Measurements from ENCODE around the gene NPAS3. TPM values are rescaled to one million over a fixed set of nuclear protein-coding genes. Genes with fewer than 3 reads are reported as not detected.

NPAS3 gene
- total RNA-seq, 3 donors from 2014 or later, result 0.96 to 4.0 (median 2.0) TPM

- Histone ChIP-seq H3K9me3 (no peaks in the 10 kb centered on the region), H3K27ac (no peak overlapping the region), H3K4me1 (no peaks in the 10 kb centered on the region), H3K27me3 (no peaks in the 10 kb centered on the region), H3K36me3 (no peaks in the 10 kb centered on the region), H3K4me3 (no peak overlapping the region)
- DNase-seq (ENCODE audit: low spot score in 2 of 2), result no peak
- TF ChIP-seq, protein P1, sequence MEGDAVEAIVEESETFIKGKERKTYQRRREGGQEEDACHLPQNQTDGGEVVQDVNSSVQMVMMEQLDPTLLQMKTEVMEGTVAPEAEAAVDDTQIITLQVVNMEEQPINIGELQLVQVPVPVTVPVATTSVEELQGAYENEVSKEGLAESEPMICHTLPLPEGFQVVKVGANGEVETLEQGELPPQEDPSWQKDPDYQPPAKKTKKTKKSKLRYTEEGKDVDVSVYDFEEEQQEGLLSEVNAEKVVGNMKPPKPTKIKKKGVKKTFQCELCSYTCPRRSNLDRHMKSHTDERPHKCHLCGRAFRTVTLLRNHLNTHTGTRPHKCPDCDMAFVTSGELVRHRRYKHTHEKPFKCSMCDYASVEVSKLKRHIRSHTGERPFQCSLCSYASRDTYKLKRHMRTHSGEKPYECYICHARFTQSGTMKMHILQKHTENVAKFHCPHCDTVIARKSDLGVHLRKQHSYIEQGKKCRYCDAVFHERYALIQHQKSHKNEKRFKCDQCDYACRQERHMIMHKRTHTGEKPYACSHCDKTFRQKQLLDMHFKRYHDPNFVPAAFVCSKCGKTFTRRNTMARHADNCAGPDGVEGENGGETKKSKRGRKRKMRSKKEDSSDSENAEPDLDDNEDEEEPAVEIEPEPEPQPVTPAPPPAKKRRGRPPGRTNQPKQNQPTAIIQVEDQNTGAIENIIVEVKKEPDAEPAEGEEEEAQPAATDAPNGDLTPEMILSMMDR (IDR thresholded peaks at IDR 0.05), result no peak
- TF ChIP-seq POLR2A (IDR thresholded peaks at IDR 0.05) (no peak), POLR2AphosphoS5 (IDR thresholded peaks at IDR 0.05) (no peak)
- intact Hi-C loops (cut with DNase I; ENCODE audit: low total_unique reads), result no loop called here
Measured at GRCh38 chr14:33647385-33647786, 708.7 kb downstream of the NPAS3 start.

DNA sequence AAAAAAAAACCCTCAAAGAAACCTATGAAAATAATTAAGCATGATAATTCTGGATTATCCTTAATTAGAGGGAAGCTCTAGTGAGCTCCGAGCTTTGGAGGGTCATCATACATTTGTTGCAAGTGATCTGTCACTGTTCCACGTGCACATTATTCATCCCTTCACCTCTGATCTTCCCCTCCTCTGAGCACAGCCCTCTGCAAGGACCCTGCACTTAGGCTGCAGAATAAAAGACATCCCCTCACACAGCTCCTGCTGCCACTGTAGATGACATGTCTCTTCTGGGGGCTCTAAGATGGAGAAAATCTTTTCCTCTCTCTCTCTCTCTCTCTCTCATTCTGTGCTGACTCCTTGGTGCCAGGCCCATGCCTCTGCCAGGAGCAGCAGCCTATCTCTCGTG, 711.8 kb downstream of the NPAS3 start:
- Histone ChIP-seq H3K36me3 (no peaks in the 10 kb centered on the region), H3K27me3 (no peaks in the 10 kb centered on the region), H3K9me3 (no peaks in the 10 kb centered on the region), H3K4me1 (no peaks in the 10 kb centered on the region), H3K27ac (no peak overlapping the region), H3K4me3 (no peak overlapping the region)
- DNase-seq (ENCODE audit: low spot score in 2 of 2), result no peak
- TF ChIP-seq POLR2A (IDR thresholded peaks at IDR 0.05), result no peak
- TF ChIP-seq, protein P1 (IDR thresholded peaks at IDR 0.05), result no peak
- no peak for TF ChIP-seq POLR2AphosphoS5 (IDR thresholded peaks at IDR 0.05)
- intact Hi-C loops (cut with DNase I; ENCODE audit: low total_unique reads), result no loop called here

DNA sequence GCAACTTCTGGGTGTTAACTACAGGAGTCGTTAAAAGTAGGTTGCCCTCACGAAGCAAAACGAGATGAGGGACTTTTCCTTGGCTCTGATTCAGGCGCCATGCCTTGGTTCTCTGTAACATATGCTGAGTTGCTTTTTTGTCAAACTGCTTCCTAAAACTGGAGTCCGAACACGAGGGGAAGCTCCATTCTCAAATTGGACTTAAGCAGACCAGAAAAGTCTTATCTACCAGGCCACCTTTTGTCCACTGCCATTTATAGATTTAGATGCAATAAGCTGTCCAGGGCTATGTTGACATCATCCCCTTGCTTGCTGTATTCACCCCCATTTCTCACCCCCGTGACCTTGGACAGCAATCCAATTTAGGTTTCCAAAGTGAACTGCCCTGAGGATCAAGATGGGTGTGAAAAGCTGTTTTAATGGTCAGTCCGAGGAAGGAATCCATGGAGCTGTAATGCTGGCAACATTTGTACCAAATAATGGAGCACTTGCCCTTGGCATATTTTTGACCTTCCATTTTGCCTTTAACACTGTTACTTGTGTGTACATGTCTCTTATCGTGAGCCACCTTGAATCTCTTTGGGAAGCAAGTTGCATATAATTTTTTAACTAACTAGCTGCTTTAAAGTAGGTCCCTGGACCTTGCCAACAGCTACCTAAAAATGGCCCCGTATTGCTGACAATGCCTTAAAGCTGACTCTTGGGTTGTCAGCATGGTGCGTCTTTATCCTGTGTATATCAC, 714.1 kb downstream of the NPAS3 start:
- intact Hi-C loops (cut with DNase I; ENCODE audit: low total_unique reads), result loop anchor here (2.0 kb wide), 1 partner anchor 42 kb away; no protein-coding TSS in a partner anchor
- TF ChIP-seq POLR2AphosphoS5 (IDR thresholded peaks at IDR 0.05), result no peak
- TF ChIP-seq POLR2A (IDR thresholded peaks at IDR 0.05), result no peak
- no peak overlapping the region for H3K27ac ChIP-seq

DNA sequence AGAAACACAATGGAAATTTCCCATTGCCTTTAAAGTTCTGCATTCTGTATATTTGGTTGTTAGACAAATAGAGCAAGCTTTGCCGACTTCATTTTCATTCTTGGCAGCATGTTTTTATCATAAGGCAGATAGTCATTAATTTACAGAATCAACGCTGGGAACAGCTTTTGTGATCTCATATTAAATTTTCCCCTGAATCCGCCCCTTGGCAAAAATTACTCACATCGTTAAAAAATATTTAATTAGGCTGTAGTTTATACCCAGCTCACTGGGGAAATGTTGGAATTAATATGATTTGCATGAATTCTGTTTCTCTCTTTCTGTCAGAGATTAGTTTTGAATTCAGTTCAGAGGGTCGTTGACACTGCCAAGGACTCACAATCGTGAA, 714.6 kb downstream of the NPAS3 start:
- H3K27ac ChIP-seq, result no peak overlapping the region
- H3K27me3 ChIP-seq, result no peaks in the 10 kb centered on the region
- no peak overlapping the region for H3K4me3 ChIP-seq
- no peak for DNase-seq (ENCODE audit: low spot score in 2 of 2)
- intact Hi-C loops (cut with DNase I; ENCODE audit: low total_unique reads), result loop anchor here (2.0 kb wide), 1 partner anchor 41 kb away; no protein-coding TSS in a partner anchor
- H3K36me3 ChIP-seq, result no peaks in the 10 kb centered on the region
- TF ChIP-seq POLR2AphosphoS5 (IDR thresholded peaks at IDR 0.05) (no peak), POLR2A (IDR thresholded peaks at IDR 0.05) (no peak)
- TF ChIP-seq, protein P1 (IDR thresholded peaks at IDR 0.05), result no peak
- no peaks in the 10 kb centered on the region for H3K9me3 ChIP-seq
- H3K4me1 ChIP-seq, result no peaks in the 10 kb centered on the region

More for the DNA sequence above, 714.1 kb downstream of the NPAS3 start:
- Histone ChIP-seq H3K27me3 (no peaks in the 10 kb centered on the region), H3K9me3 (no peaks in the 10 kb centered on the region), H3K4me3 (no peak overlapping the region), H3K4me1 (no peaks in the 10 kb centered on the region), H3K36me3 (no peaks in the 10 kb centered on the region)
- no peak for DNase-seq (ENCODE audit: low spot score in 2 of 2)

GRCh38 chr14:33655421-33655820, 716.7 kb downstream of the NPAS3 start:
- H3K36me3 ChIP-seq, result no peaks in the 10 kb centered on the region

More at GRCh38 chr14:33655421-33655820, 716.7 kb downstream of the NPAS3 start:
- H3K4me1 ChIP-seq, result no peaks in the 10 kb centered on the region
- H3K27ac ChIP-seq, result no peak overlapping the region
- DNase-seq (ENCODE audit: low spot score in 2 of 2), result no peak
- intact Hi-C loops (cut with DNase I; ENCODE audit: low total_unique reads), result no loop called here
- no peaks in the 10 kb centered on the region for H3K9me3 ChIP-seq
- no peak overlapping the region for H3K4me3 ChIP-seq
- no peaks in the 10 kb centered on the region for H3K27me3 ChIP-seq
- TF ChIP-seq, protein P1 (IDR thresholded peaks at IDR 0.05), result no peak
- no peak for TF ChIP-seq POLR2A (IDR thresholded peaks at IDR 0.05)
- TF ChIP-seq POLR2AphosphoS5 (IDR thresholded peaks at IDR 0.05), result no peak

Data from breast epithelium (tissue), 4 donors.